ENCODE results near the gene GIT1.

DNA sequence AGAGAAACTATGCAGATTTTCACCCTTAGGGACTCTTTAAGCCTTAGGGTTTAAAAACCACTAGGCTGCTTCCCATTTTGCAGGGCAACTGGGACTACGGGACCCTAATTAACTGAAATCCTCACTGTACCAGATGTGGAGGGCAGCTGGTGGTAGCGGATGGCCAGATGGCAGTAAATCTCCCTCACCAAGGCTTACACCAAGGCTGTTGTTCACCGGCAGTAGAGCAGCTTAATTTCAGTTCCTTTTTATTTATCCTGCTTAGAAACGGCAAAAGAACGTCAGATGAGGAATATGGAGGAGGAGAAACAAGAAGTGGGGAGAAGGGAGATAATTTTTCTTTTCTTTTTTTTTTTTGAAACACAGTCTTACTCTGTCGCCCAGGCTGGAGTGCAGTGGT lies 29.1 kb downstream of the GIT1 start:
- TF ChIP-seq GABPA (IDR thresholded peaks at IDR 0.05; ENCODE audit: low read depth), result no peak
- TF ChIP-seq EZH2phosphoT487 (IDR thresholded peaks at IDR 0.05; ENCODE audit: borderline replicate concordance, low read depth), result no peak
- TF ChIP-seq POLR2AphosphoS5 (IDR thresholded peaks at IDR 0.05; ENCODE audit: low read depth, low read length), result no peak
- TF ChIP-seq RFX5 (IDR thresholded peaks at IDR 0.05; ENCODE audit: low read length), result no peak
- TF ChIP-seq, protein P1, sequence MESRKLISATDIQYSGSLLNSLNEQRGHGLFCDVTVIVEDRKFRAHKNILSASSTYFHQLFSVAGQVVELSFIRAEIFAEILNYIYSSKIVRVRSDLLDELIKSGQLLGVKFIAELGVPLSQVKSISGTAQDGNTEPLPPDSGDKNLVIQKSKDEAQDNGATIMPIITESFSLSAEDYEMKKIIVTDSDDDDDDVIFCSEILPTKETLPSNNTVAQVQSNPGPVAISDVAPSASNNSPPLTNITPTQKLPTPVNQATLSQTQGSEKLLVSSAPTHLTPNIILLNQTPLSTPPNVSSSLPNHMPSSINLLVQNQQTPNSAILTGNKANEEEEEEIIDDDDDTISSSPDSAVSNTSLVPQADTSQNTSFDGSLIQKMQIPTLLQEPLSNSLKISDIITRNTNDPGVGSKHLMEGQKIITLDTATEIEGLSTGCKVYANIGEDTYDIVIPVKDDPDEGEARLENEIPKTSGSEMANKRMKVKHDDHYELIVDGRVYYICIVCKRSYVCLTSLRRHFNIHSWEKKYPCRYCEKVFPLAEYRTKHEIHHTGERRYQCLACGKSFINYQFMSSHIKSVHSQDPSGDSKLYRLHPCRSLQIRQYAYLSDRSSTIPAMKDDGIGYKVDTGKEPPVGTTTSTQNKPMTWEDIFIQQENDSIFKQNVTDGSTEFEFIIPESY (IDR thresholded peaks at IDR 0.05; ENCODE audit: borderline replicate concordance, low read depth), result no peak
- TF ChIP-seq CHD2 (IDR thresholded peaks at IDR 0.05; ENCODE audit: low read length, partially characterized antibody), result no peak
- no peak for TF ChIP-seq JUND (IDR thresholded peaks at IDR 0.05)
- TF ChIP-seq CTCF (IDR thresholded peaks at IDR 0.05), result no peak
- TF ChIP-seq RXRA (IDR thresholded peaks at IDR 0.05; ENCODE audit: borderline replicate concordance, low read depth), result no peak
- TF ChIP-seq EP300 (IDR thresholded peaks at IDR 0.05; ENCODE audit: borderline replicate concordance in 1 of 2, low read depth in 1 of 2, low read length in 1 of 2), result no peak
- TF ChIP-seq TEAD4 (IDR thresholded peaks at IDR 0.05; ENCODE audit: borderline replicate concordance, insufficient read depth), result no peak
- TF ChIP-seq, protein P2, sequence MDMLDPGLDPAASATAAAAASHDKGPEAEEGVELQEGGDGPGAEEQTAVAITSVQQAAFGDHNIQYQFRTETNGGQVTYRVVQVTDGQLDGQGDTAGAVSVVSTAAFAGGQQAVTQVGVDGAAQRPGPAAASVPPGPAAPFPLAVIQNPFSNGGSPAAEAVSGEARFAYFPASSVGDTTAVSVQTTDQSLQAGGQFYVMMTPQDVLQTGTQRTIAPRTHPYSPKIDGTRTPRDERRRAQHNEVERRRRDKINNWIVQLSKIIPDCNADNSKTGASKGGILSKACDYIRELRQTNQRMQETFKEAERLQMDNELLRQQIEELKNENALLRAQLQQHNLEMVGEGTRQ (IDR thresholded peaks at IDR 0.05; ENCODE audit: borderline replicate concordance, low read depth, low read length), result no peak
- no peak for TF ChIP-seq MAX (IDR thresholded peaks at IDR 0.05; ENCODE audit: low read depth)
